Gastrocnemius medialis (tissue), 4 donors: ENCODE data around the gene GPBAR1. TPM values are rescaled to one million over a fixed set of nuclear protein-coding genes. Genes with fewer than 3 reads are reported as not detected.

Experiments used
- ATAC-seq, 2 donors: fragments of 150-250 bp; one replicate each; pipeline ENCODE4 v1.9.1; 2016
- DNase-seq, 2 donors: peaks; one replicate each; pipeline ENCODE4 v3.0.0-alpha.2; 2019
- H3K27ac ChIP-seq, 4 donors: fragments of 200-600 bp; sonication (generic); 1 replicate in 1 of 4; 2 replicates in 3 of 4; pipeline ENCODE4 v1.5.1; 2016 to 2018; ENCODE audit warnings: mild to moderate bottlenecking in 2 of 4, moderate library complexity in 1 of 4
- H3K27me3 ChIP-seq, 3 donors: fragments of 200-600 bp; sonication (generic) in 2 of 3; 1 replicate in 1 of 3; 2 replicates in 2 of 3; pipeline versions ENCODE4 v1.5.1 to v1.6.0; 2016 to 2019; ENCODE audit warnings: mild to moderate bottlenecking in 1 of 3, moderate library complexity in 1 of 3
- H3K36me3 ChIP-seq, 2 donors: fragments of 200-600 bp; sonication (generic) in 1 of 2; one replicate each; pipeline ENCODE4 v1.5.1; 2017 to 2018
- H3K4me1 ChIP-seq, 2 donors: fragments of 200-600 bp; sonication (generic) in 1 of 2; one replicate each; pipeline ENCODE4 v1.5.1; 2016 to 2017; ENCODE audit warnings: mild to moderate bottlenecking in 2 of 2
- H3K4me3 ChIP-seq, 4 donors: fragments of 200-600 bp; sonication (generic) in 3 of 4; 1 replicate in 1 of 4; 2 replicates in 3 of 4; pipeline ENCODE4 v1.5.1; 2016 to 2019; ENCODE audit warnings: mild to moderate bottlenecking in 2 of 4
- H3K9me3 ChIP-seq, 3 donors: fragments of 200-600 bp; sonication (generic) in 2 of 3; 1 replicate in 1 of 3; 2 replicates in 2 of 3; pipeline ENCODE4 v1.5.1; 2016 to 2019
- CTCF ChIP-seq, 5 experiments: fragments of 450-650 bp in 3 of 5; fragments of 200-600 bp in 2 of 5; sonication (generic) in 2 of 5; IDR thresholded peaks in 4 of 5; conservative IDR thresholded peaks in 1 of 5; 1 replicate in 4 of 5; 2 replicates in 1 of 5; pipeline ENCODE4 v1.5.1; 2016 to 2019; ENCODE audit warnings: antibody characterized with exemption in 5 of 5, mild to moderate bottlenecking in 3 of 5, moderate library complexity in 3 of 5
- POLR2A ChIP-seq, 2 donors: fragments of 450-650 bp; IDR thresholded peaks; one replicate each; pipeline ENCODE4 v1.6.1; 2017; ENCODE audit warnings: antibody characterized with exemption in 2 of 2, mild to moderate bottlenecking in 2 of 2, moderate library complexity in 2 of 2
- in situ Hi-C, 4 donors: fragments of 200-750 bp; cut with MboI; loops; one replicate each; pipeline versions ENCODE4 v1.15.0 to v1.8.0; 2017; ENCODE audit warnings: low sequenced_read_pairs in 4 of 4
- intact Hi-C: fragments of 100-400 bp; cut with DNase I; formaldehyde crosslinking; loops from one replicate; pipeline ENCODE4 v1.15.1; 2023; ENCODE audit warnings: low total_unique reads
- total RNA-seq, 4 donors: library from RNA; depleted of rRNA; stranded (reverse); fragments of >200 nt; gene quantifications; one replicate each; pipeline versions ENCODE4 v1.1.0 to v1.2.3, GENCODE V29; 2016

Gene GPBAR1
- total RNA-seq, 4 donors from 2014 or later: 0.93 TPM; not detected in 3

GRCh38 chr2:218300141-218300540 lies 39.3 kb downstream of the GPBAR1 start:
- Histone ChIP-seq H3K4me3 (no peak overlapping the region), H3K27me3 (no peaks in the 10 kb centered on the region), H3K36me3 (no peaks in the 10 kb centered on the region), H3K4me1 (no peaks in the 10 kb centered on the region), H3K9me3 (no peaks in the 10 kb centered on the region), H3K27ac (no peak overlapping the region)
- ATAC-seq (no peak), DNase-seq (no peak)
- TF ChIP-seq CTCF (IDR thresholded peaks at IDR 0.05 in 4 of 5, conservative IDR thresholded peaks at IDR 0.05 in 1 of 5) (no peak), POLR2A (IDR thresholded peaks at IDR 0.05) (no peak)
- in situ Hi-C loops: loop anchor here (5.0 to 25.0 kb wide), 5 partner anchors 57 to 165 kb away; partner anchors contain the start of genes SLC11A1 (in 2 of the 4) and CATIP (in 1 of the 4)
- intact Hi-C loops: loop anchor here (2.0 to 10.0 kb wide), 2 partner anchors 55 to 167 kb away; partner anchors contain the start of gene CATIP

GRCh38 chr2:218301176-218301819 lies 40.5 kb downstream of the GPBAR1 start:
- H3K4me3 ChIP-seq: no peak overlapping the region
- H3K9me3 ChIP-seq: no peaks in the 10 kb centered on the region
- intact Hi-C loops: loop anchor here (1.0 to 10.0 kb wide), 3 partner anchors 54 to 166 kb away; partner anchors contain the start of gene CATIP
- TF ChIP-seq CTCF (IDR thresholded peaks at IDR 0.05 in 4 of 5, conservative IDR thresholded peaks at IDR 0.05 in 1 of 5) (peak; percentile 93 to 98 (median 95)), POLR2A (IDR thresholded peaks at IDR 0.05) (no peak)
- no peak overlapping the region for H3K27ac ChIP-seq
- no peaks in the 10 kb centered on the region for H3K36me3 ChIP-seq
- H3K4me1 ChIP-seq: no peaks in the 10 kb centered on the region
- ATAC-seq (peak; percentile 87), DNase-seq (peak; percentile 56 to 69)
- H3K27me3 ChIP-seq: no peaks in the 10 kb centered on the region
- in situ Hi-C loops: loop anchor here (5.0 to 25.0 kb wide), 5 partner anchors 56 to 164 kb away; partner anchors contain the start of genes SLC11A1 (in 2 of the 4) and CATIP (in 1 of the 4)

- H3K27me3 ChIP-seq: no peaks in the 10 kb centered on the region
- DNase-seq (no peak), ATAC-seq (no peak)
- no peaks in the 10 kb centered on the region for H3K36me3 ChIP-seq
- H3K9me3 ChIP-seq: no peaks in the 10 kb centered on the region
- H3K4me3 ChIP-seq: no peak overlapping the region
- intact Hi-C loops (loop anchor here (10.0 kb wide), 1 partner anchor 49 kb away; the partner anchor contains the start of gene CATIP), in situ Hi-C loops (loop anchor here (5.0 to 25.0 kb wide), 4 partner anchors 79 to 162 kb away; partner anchors contain the start of gene SLC11A1 (in 2 of the 4))
- TF ChIP-seq POLR2A (IDR thresholded peaks at IDR 0.05) (no peak), CTCF (IDR thresholded peaks at IDR 0.05 in 4 of 5, conservative IDR thresholded peaks at IDR 0.05 in 1 of 5) (no peak)
- H3K27ac ChIP-seq: no peak overlapping the region
- H3K4me1 ChIP-seq: no peaks in the 10 kb centered on the region
Observed at GRCh38 chr2:218305383-218305782, 44.6 kb downstream of the GPBAR1 start.

GRCh38 chr2:218306184-218306920 lies 45.5 kb downstream of the GPBAR1 start:
- H3K27me3 ChIP-seq: no peaks in the 10 kb centered on the region
- no peak for DNase-seq
- H3K4me3 ChIP-seq: no peak overlapping the region
- TF ChIP-seq POLR2A (IDR thresholded peaks at IDR 0.05): no peak
- TF ChIP-seq CTCF (IDR thresholded peaks at IDR 0.05 in 4 of 5, conservative IDR thresholded peaks at IDR 0.05 in 1 of 5): no peak
- intact Hi-C loops: loop anchor here (10.0 kb wide), 1 partner anchor 48 kb away; the partner anchor contains the start of gene CATIP
- ATAC-seq: no peak
- H3K4me1 ChIP-seq: no peaks in the 10 kb centered on the region
- no peaks in the 10 kb centered on the region for H3K9me3 ChIP-seq
- H3K27ac ChIP-seq: no peak overlapping the region
- in situ Hi-C loops: loop anchor here (5.0 to 25.0 kb wide), 4 partner anchors 78 to 161 kb away; partner anchors contain the start of gene SLC11A1 (in 2 of the 4)
- no peaks in the 10 kb centered on the region for H3K36me3 ChIP-seq
